Ovary (tissue), 3 donors: ENCODE measurements around the gene DNAJC3.

ENCODE experiments used
- EP300 ChIP-seq: sonication (generic); formaldehyde crosslinking; IDR thresholded peaks from one replicate; pipeline ENCODE4 v1.6.1; 2017; ENCODE audit warnings: antibody characterized with exemption
- TF ChIP-seq, protein P1 (sequence below), 3 donors: fragments of 450-650 bp in 2 of 3; fragments of 200-600 bp in 1 of 3; IDR thresholded peaks; one replicate each; pipeline versions ENCODE4 v1.5.1 to v1.8.0; 2016 to 2022; ENCODE audit warnings: antibody characterized with exemption in 3 of 3, mild to moderate bottlenecking in 1 of 3
- donor health status: DM: no; HTN: no; CAD: no.

GRCh38 chr13:95787356-95788099, 110.6 kb downstream of the DNAJC3 start:
- TF ChIP-seq, protein P1, sequence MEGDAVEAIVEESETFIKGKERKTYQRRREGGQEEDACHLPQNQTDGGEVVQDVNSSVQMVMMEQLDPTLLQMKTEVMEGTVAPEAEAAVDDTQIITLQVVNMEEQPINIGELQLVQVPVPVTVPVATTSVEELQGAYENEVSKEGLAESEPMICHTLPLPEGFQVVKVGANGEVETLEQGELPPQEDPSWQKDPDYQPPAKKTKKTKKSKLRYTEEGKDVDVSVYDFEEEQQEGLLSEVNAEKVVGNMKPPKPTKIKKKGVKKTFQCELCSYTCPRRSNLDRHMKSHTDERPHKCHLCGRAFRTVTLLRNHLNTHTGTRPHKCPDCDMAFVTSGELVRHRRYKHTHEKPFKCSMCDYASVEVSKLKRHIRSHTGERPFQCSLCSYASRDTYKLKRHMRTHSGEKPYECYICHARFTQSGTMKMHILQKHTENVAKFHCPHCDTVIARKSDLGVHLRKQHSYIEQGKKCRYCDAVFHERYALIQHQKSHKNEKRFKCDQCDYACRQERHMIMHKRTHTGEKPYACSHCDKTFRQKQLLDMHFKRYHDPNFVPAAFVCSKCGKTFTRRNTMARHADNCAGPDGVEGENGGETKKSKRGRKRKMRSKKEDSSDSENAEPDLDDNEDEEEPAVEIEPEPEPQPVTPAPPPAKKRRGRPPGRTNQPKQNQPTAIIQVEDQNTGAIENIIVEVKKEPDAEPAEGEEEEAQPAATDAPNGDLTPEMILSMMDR (IDR thresholded peaks at IDR 0.05) = no peak
- no peak for TF ChIP-seq EP300
